HG03469 (cell line): ENCODE results near the gene ASB15.
"Not testable (repeated sequence)": the region's sequence is repeated elsewhere in the genome, so short reads cannot be mapped to it uniquely, and the experiment has no call there.

Experiments used
- ATAC-seq: cut with Tn5 transposase; IDR thresholded peaks from one replicate; pipeline ENCODE4 v1.9.1; 2021; ENCODE audit warnings: mild to moderate bottlenecking, moderate library complexity, moderate number of reproducible peaks; ENCODE audit not compliant: unreplicated experiment

ASB15 gene

GRCh38 chr7:123601530-123601929 lies at the start of gene ASB15:
TSS of gene ASB15 (plus strand) at chr7:123601821. CDS start at chr7:123614503, 12,682 bp downstream.
- no peak for ATAC-seq

GRCh38 chr7:123552134-123552533 lies 49.5 kb upstream of the ASB15 start:
- ATAC-seq = not testable (repeated sequence)

- no peak for ATAC-seq
Observed at GRCh38 chr7:123552641-123553040, 49.0 kb upstream of the ASB15 start.

GRCh38 chr7:123553159-123553558 lies 48.5 kb upstream of the ASB15 start:
- no peak for ATAC-seq

GRCh38 chr7:123555484-123555883 lies 46.1 kb upstream of the ASB15 start:
- no peak for ATAC-seq

GRCh38 chr7:123557016-123557397 lies 44.6 kb upstream of the ASB15 start:
- no peak for ATAC-seq

GRCh38 chr7:123557398-123558288 lies 44.0 kb upstream of the ASB15 start, which contains the start of gene NDUFA5:
TSS of gene NDUFA5 (minus strand) at chr7:123557818. CDS start at chr7:123557795, 23 bp downstream.
- ATAC-seq = peak; percentile 96

- no peak for ATAC-seq
Observed at GRCh38 chr7:123558289-123558874, 43.2 kb upstream of the ASB15 start.

GRCh38 chr7:123562121-123562520 lies 39.5 kb upstream of the ASB15 start:
- no peak for ATAC-seq

- ATAC-seq = no peak
Observed at GRCh38 chr7:123569352-123570010, 32.1 kb upstream of the ASB15 start.

- peak; percentile 59 for ATAC-seq
Observed at GRCh38 chr7:123570390-123571182, 31.0 kb upstream of the ASB15 start.

GRCh38 chr7:123571187-123571586 lies 30.4 kb upstream of the ASB15 start:
- ATAC-seq = no peak

- no peak for ATAC-seq
Observed at GRCh38 chr7:123571684-123572083, 29.9 kb upstream of the ASB15 start.

- ATAC-seq = no peak
Observed at GRCh38 chr7:123573341-123573740, 28.3 kb upstream of the ASB15 start.

- no peak for ATAC-seq
Observed at GRCh38 chr7:123573896-123574467, 27.6 kb upstream of the ASB15 start.

- no peak for ATAC-seq
Observed at GRCh38 chr7:123579416-123579815, 22.2 kb upstream of the ASB15 start.

- ATAC-seq = peak; percentile 66
Observed at GRCh38 chr7:123580406-123581161, 21.0 kb upstream of the ASB15 start.

GRCh38 chr7:123581162-123581459 lies 20.5 kb upstream of the ASB15 start:
- ATAC-seq = no peak

GRCh38 chr7:123583821-123584220 lies 17.8 kb upstream of the ASB15 start:
- no peak for ATAC-seq

GRCh38 chr7:123588376-123588775 lies 13.2 kb upstream of the ASB15 start:
- ATAC-seq = no peak
